Suprapubic skin (tissue), 4 donors: ENCODE measurements around the gene ZNF385A. TPM values are rescaled to one million over a fixed set of nuclear protein-coding genes. Genes with fewer than 3 reads are reported as not detected.
A peak's percentile ranks its signal among the peaks of the same experiment; 100 is the strongest.

Source experiments
- DNase-seq, 2 donors: peaks; one replicate each; pipeline ENCODE4 v3.0.0-alpha.2; 2019; ENCODE audit warnings: low spot score in 2 of 2
- H3K27ac ChIP-seq: fragments of 200-600 bp; sonication (generic); one replicate; pipeline ENCODE4 v1.5.1; 2019
- H3K27me3 ChIP-seq: fragments of 200-600 bp; sonication (generic); one replicate; pipeline ENCODE4 v1.5.1; 2019
- H3K36me3 ChIP-seq: fragments of 200-600 bp; sonication (generic); one replicate; pipeline ENCODE4 v1.5.1; 2019
- H3K4me1 ChIP-seq: fragments of 200-600 bp; sonication (generic); one replicate; pipeline ENCODE4 v1.5.1; 2019
- H3K4me3 ChIP-seq: fragments of 200-600 bp; sonication (generic); one replicate; pipeline ENCODE4 v1.5.1; 2019; ENCODE audit warnings: mild to moderate bottlenecking
- H3K9me3 ChIP-seq: fragments of 200-600 bp; sonication (generic); one replicate; pipeline ENCODE4 v1.5.1; 2019
- EP300 ChIP-seq: sonication (generic); formaldehyde crosslinking; IDR thresholded peaks from one replicate; pipeline ENCODE4 v1.6.1; 2017; ENCODE audit warnings: antibody characterized with exemption
- POLR2A ChIP-seq, 2 donors: fragments of 450-650 bp; IDR thresholded peaks; one replicate each; pipeline ENCODE4 v1.6.1; 2017; ENCODE audit warnings: antibody characterized with exemption in 2 of 2, mild to moderate bottlenecking in 2 of 2, moderate library complexity in 2 of 2
- POLR2AphosphoS5 ChIP-seq, 3 donors: sonication (generic); formaldehyde crosslinking; IDR thresholded peaks; one replicate each; pipeline ENCODE4 v1.6.1; 2017; ENCODE audit warnings: antibody characterized with exemption in 3 of 3
- WGBS: methylation state at CpG from one replicate; pipeline ENCODE4 v1.1.5; 2018; 5-methylcytosine and 5-hydroxymethylcytosine counted together
- total RNA-seq, 4 donors: library from RNA; depleted of rRNA; stranded (reverse); fragments of >200 nt; gene quantifications; one replicate each; pipeline ENCODE4 v1.1.0, GENCODE V29; 2016
- TF ChIP-seq, protein P1 (sequence below), 2 donors: fragments of 200-600 bp in 1 of 2; fragments of 450-650 bp in 1 of 2; sonication (generic) in 1 of 2; IDR thresholded peaks; one replicate each; pipeline ENCODE4 v1.5.1; 2016 to 2019; ENCODE audit warnings: antibody characterized with exemption in 2 of 2, mild to moderate bottlenecking in 1 of 2, moderate library complexity in 1 of 2

ZNF385A gene
- total RNA-seq, 4 donors from 2014 or later: 99.5 to 134 (median 113) TPM

DNA sequence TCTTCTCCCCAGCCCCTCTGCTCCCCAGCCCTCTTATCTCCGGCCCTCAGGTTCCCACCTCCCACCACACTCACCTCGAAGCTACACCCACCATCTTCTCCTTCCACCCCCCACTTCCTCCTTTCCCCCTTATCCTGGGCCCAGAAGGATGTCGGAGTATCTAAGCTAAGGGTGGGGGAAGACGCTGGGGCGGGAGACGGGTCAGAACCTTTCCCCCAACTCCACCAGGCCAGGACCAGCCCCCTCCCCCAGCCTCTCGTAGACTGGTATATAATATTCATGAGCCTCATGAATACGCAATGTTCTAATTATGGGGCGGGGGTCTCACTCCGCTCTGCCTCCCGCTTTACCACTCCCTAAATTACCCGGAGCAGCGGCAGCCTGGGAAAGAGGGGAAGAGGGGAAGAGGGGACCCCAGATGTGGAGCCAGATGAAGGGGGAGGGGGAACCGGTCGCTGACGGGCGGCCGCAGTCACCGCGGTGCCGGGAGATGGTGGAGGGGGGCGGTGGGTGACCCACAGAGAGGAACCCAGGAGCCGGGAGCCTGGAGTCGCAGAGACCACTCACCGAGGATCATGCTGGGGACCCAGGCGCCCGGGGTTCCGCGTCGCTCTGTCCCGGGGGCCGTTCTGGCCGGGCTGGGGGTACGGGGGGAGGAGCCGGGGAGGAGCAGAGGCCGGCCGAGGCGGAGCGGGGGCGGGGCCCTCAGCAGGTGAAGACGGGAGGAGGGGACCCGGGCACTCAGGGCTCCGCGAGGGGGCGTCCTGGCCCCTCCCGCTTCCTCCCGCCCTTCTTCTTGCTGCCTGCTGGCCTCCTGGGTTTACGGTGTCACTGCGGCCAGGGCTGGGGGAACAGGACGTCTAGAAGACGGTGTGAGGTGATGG lies 6.4 kb upstream of the ZNF385A start:
- TF ChIP-seq, protein P1, sequence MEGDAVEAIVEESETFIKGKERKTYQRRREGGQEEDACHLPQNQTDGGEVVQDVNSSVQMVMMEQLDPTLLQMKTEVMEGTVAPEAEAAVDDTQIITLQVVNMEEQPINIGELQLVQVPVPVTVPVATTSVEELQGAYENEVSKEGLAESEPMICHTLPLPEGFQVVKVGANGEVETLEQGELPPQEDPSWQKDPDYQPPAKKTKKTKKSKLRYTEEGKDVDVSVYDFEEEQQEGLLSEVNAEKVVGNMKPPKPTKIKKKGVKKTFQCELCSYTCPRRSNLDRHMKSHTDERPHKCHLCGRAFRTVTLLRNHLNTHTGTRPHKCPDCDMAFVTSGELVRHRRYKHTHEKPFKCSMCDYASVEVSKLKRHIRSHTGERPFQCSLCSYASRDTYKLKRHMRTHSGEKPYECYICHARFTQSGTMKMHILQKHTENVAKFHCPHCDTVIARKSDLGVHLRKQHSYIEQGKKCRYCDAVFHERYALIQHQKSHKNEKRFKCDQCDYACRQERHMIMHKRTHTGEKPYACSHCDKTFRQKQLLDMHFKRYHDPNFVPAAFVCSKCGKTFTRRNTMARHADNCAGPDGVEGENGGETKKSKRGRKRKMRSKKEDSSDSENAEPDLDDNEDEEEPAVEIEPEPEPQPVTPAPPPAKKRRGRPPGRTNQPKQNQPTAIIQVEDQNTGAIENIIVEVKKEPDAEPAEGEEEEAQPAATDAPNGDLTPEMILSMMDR (IDR thresholded peaks at IDR 0.05): no peak
- TF ChIP-seq POLR2A (IDR thresholded peaks at IDR 0.05): no peak
- no peak for TF ChIP-seq EP300
- TF ChIP-seq POLR2AphosphoS5 (IDR thresholded peaks at IDR 0.05): no peak
- Histone ChIP-seq H3K4me1 (peaks cover 79% of the 10 kb centered on the region), H3K27ac (peak overlapping the region; percentile 84), H3K9me3 (no peaks in the 10 kb centered on the region), H3K36me3 (peaks cover 15% of the 10 kb centered on the region), H3K27me3 (no peaks in the 10 kb centered on the region), H3K4me3 (peak overlapping the region; percentile 66)
- peak in 1 of 2 donors; percentile 84 for DNase-seq
- WGBS: 12% methylated on average over 40 of the region's 51 CpGs

DNA sequence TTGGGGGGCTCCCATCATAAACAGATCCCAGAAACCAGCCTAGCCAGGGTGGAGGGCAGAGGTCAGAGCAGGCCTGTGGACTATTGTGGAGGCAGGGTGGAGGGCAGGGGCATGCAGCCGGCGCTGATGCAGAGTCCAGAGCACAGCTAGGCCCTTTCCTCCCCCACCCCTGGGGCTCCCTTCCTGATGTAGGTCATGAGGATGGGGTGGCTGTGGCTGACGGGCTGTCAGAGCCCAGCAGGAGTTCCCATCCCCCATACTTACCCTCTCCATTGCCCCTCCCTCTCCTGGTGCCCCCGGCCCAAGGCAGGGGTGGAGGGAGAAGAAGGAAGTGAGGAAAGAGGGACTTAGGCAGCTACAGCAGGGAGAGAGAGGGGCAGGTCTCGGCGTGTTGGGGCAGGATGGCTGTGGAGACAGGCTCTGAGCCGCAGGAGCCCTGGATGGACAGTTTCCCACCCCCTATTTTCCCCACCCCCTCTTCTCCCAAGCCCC lies 5.7 kb upstream of the ZNF385A start:
- WGBS: 41% methylated on average over 7 of the region's 7 CpGs
- DNase-seq: no peak
- Histone ChIP-seq H3K27ac (peak overlapping the region; percentile 84), H3K9me3 (no peaks in the 10 kb centered on the region), H3K27me3 (no peaks in the 10 kb centered on the region), H3K4me1 (peaks cover 85% of the 10 kb centered on the region), H3K4me3 (peak overlapping the region; percentile 66), H3K36me3 (peaks cover 8% of the 10 kb centered on the region)
- TF ChIP-seq POLR2A (IDR thresholded peaks at IDR 0.05) (no peak), EP300 (no peak), POLR2AphosphoS5 (IDR thresholded peaks at IDR 0.05) (no peak)
- TF ChIP-seq, protein P1 (IDR thresholded peaks at IDR 0.05): no peak

DNA sequence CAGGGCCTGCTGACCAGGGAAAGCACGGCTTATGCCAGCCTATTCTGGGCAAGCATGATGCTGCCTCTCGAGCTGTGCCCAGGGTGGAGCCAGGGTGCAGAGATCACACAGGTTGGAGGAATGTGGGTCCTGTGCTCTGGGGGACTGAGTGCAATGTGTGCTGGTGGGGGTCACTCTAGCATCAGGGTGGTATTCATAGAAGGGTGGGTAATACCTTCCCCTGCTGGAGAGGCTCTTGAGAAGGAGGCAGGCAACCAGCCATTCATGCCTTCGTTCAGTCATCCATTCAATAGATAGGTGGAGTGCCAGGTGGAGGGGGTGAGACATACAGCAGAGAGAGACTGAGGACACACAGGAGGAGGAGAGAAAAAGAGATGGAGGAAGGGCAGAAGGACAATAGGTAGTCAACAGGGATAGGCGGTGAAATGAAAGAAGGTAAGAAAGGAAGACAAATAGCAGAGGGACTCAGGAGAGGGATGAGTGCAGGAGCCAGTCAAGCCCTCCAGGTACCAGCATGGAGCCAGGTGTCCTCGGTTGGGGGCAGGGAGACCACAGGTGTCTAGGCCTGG lies 5.2 kb upstream of the ZNF385A start:
- H3K27me3 ChIP-seq: no peaks in the 10 kb centered on the region
- TF ChIP-seq EP300: no peak
- TF ChIP-seq POLR2A (IDR thresholded peaks at IDR 0.05): no peak
- TF ChIP-seq POLR2AphosphoS5 (IDR thresholded peaks at IDR 0.05): no peak
- TF ChIP-seq, protein P1 (IDR thresholded peaks at IDR 0.05): no peak
- H3K36me3 ChIP-seq: peaks cover 3% of the 10 kb centered on the region
- DNase-seq: no peak
- no peaks in the 10 kb centered on the region for H3K9me3 ChIP-seq
- peaks cover 90% of the 10 kb centered on the region for H3K4me1 ChIP-seq
- WGBS: 58% methylated on average over 3 of the region's 5 CpGs
- H3K27ac ChIP-seq: peak overlapping the region; percentile 84
- peak overlapping the region; percentile 66 for H3K4me3 ChIP-seq

DNA sequence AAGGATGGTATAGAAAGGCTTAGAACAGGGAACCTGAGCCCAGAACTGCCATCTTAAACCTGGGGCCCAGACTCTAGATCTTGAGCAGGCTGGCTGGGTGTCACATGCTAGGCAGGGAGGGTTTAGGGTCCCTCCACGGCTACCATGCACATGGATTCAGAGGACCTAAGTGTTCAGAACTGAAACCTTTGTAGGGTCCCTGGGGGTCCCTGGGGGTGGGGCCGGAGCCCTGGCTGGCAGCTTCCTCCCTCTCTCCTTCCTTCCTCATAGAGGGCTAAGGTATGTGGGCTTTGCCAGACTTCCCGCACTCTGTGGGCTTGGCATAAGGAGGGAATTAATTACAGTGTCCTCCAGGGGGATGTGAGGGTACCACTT lies 4.6 kb upstream of the ZNF385A start:
- no peak for DNase-seq
- Histone ChIP-seq H3K4me1 (peaks cover 94% of the 10 kb centered on the region), H3K27ac (peak overlapping the region; percentile 84), H3K4me3 (peak overlapping the region; percentile 66), H3K27me3 (no peaks in the 10 kb centered on the region), H3K9me3 (no peaks in the 10 kb centered on the region), H3K36me3 (no peaks in the 10 kb centered on the region)
- 53% methylated on average over 2 of the region's 3 CpGs for WGBS
- TF ChIP-seq POLR2A (IDR thresholded peaks at IDR 0.05): no peak
- TF ChIP-seq, protein P1 (IDR thresholded peaks at IDR 0.05): no peak
- TF ChIP-seq EP300: no peak
- TF ChIP-seq POLR2AphosphoS5 (IDR thresholded peaks at IDR 0.05): no peak
